GM18907 (cell line): ENCODE measurements around the gene FXYD1.

ENCODE experiments used
- ATAC-seq: cut with Tn5 transposase; IDR thresholded peaks from one replicate; pipeline ENCODE4 v1.9.1; 2021; ENCODE audit warnings: mild to moderate bottlenecking, moderate library complexity; ENCODE audit not compliant: unreplicated experiment

The FXYD1 gene

DNA sequence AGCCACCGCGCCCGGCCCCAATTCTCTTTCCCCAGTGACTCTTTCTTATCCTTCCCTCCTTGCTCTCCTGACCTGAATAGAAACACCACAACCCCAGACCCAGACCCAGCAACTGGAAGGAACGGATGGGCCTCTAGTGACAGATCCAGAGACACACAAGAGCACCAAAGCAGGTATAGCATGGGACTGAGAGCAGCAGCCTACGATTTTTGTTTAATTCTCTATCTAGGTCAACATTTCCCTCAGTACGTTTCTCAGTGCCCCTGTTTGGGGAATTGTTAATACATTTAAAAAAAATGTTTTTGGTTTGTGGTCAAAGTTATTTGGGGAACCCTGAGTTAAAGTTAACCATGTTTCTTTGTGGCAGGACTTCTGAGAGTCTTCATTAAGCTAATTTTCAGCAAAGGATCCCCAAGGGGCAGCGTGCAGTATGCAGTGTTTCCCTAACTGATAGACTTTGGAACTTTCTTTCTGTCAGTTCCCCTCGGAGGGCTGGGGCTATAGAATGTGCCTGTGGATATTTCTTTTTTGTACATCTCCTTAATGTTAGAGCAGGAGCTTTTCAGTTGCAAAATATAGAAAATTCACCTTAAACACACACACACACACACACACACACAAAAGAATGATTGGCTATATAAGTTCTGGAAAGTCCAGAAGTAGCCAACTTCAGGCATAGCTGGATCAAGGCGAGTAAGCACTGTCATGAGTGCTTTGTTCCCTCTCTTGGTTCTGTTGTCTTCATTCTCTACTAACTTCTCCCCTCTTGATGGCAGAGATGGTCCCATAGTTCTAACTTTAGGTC lies 22.2 kb downstream of the FXYD1 start:
- ATAC-seq, result no peak

DNA sequence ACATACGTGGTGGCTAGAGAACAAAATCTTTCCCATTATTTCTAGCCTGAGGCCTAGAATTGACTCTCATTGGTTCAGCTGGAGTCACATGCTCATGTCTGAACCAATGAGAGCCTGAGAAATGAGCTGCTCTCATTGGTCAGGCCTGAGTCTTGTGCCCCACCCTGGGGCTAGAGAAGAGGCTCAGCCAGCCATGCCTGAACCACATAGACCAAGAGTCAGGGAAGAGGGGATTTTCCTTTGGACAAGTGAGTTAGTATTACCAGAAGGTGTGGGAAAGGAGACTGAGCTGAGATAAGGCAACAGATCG lies 22.8 kb downstream of the FXYD1 start:
- no peak for ATAC-seq

GRCh38 chr19:35162471-35163326 lies 24.1 kb downstream of the FXYD1 start:
- no peak for ATAC-seq

- ATAC-seq, result no peak
Measured at GRCh38 chr19:35164418-35164817, 25.8 kb downstream of the FXYD1 start.

- no peak for ATAC-seq
Measured at GRCh38 chr19:35165200-35166058, 26.8 kb downstream of the FXYD1 start.

- ATAC-seq, result no peak
Measured at GRCh38 chr19:35166100-35167063, 27.8 kb downstream of the FXYD1 start.

DNA sequence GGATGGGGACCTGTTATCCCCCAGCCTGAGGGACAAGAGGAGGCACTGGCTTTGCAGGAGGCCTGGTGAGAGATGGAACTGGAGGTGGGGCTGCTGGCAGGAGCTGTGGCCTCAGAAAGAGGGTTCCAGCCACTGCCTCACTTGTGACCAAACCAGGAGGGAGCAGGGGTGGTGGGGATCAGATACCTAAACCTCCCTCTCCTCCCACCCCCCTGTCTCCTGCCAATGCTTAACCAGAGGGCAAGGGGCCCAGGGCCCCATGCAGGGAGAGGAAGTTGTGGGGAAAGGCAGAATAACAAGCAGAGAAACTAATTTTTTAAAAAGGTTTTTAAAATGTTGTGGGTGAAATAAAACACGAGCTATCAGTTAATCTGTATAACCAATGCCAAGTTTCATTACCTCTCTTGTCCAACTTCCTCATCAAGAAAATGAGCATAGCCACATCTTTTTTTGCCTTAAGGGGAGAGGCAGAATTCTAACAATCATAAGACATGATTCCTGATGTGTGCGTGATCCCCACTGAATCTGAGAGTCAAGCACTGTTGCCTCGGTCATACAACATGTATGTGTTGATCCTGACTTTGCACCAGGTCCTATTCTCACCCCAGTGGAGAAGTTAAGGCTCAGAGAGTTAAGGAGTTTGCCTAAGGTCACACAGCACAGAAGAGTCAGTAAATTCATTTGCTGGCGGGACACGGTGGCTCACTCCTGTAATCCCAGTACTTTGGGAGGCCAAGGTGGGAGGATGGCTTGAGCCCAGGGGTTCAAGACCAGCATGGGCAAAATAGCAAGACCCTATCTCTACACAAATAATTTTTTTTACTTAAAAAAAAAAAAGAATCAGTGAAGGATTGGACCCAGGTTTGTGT lies 28.9 kb downstream of the FXYD1 start:
- ATAC-seq, result no peak

GRCh38 chr19:35168196-35168595 lies 29.6 kb downstream of the FXYD1 start:
- ATAC-seq, result no peak

GRCh38 chr19:35169221-35169995 lies 30.8 kb downstream of the FXYD1 start:
- ATAC-seq, result no peak

GRCh38 chr19:35170359-35171061 lies 31.9 kb downstream of the FXYD1 start:
- ATAC-seq, result no peak

DNA sequence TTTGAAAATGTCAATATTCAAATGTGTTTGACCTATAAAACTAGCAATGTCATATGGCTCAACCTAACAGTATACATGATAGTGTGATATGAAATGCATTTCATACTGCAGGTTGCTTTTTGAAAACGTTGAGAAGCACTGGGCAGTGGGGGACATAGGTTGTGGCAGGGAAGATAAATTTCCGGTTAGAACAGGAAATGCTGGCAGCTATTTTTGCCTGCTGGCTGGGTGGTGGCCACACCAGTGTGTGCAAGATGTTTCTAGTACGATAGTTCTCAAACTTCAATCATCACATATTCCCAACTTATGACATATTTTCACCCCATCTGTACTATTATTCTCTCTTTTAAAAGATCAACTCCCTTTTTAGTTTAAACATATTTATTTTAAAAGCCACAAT lies 33.1 kb downstream of the FXYD1 start:
- ATAC-seq, result no peak

DNA sequence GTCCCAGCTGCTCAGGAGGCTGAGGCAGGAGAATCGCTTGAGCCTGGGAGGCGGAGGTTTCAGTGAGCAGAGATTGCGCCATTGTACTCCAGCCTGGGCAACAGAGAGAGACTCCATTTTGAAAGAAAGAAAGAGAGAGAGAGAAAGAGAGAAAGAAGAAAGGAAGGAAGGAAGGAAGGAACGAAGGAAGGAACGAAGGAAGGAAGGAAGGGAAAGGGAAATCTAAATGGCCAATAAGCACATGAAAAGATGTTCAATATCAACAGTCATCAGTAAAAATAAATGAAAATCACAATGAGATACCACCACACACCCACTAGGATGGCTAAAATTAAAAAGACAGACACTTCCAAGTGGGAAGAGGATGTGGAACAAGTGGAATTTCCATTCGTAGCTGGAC lies 35.6 kb downstream of the FXYD1 start:
- no peak for ATAC-seq

DNA sequence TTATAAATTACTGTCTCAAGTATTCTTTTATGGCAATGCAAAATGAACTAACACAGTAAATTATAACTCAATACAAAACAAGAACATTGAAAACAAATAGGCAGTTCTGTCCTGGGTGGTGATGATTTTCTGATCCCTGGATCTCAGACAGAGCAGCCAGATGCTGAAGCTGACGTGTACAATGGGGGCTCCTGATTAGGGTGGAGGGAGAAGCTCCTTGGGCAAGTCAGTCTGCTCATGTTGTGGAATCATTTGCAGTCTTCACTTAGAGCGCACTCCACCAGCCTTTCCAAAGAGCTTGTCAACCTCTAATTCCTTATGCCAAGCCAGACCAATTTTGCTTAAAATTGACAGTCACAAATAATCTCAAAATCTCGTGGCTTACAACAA lies 37.6 kb downstream of the FXYD1 start:
- ATAC-seq, result no peak

DNA sequence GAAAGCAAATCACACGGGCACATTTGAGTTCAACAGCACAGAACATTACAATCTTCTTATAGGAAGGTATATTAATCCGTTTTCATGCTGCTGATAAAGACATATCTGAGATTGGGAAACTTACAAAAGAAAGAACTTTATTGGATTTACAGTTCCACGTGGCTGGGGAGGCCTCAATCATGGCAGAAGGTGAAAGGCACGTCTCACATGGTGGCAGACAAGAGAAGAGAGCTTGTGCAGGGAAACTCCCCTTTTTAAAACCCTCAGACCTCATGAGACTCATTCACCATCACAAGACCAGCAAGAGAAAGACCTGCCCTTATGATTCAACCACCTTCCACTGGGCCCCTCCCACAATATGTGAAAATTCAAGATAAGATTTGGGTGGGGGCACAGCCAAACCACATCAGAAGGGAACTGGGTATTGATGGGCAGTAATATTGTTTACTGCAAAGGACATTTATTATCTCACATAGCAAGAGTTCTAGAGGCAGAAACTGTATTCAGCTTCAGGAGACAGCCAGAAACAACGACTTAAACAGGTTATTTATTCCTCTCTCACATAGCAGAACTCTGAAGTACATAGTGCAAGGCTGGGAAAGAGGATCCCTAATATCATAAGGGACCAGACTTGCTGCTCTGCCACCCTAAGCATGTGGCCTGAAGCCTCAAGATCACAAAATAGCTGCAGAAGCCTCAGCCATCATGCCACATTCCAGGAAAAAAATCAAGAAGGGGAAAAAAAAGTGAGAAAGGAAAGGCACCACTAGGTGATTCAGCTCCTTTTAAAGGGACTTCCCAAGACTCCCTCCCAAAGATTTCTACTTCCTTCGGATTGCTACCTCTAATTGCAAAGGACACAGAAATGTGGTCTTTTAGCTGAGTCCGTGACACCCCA lies 39.0 kb downstream of the FXYD1 start:
- ATAC-seq, result no peak

- ATAC-seq, result no peak
Measured at GRCh38 chr19:35178701-35179100, 40.1 kb downstream of the FXYD1 start.

- no peak for ATAC-seq
Measured at GRCh38 chr19:35179830-35180229, 41.2 kb downstream of the FXYD1 start.

GRCh38 chr19:35181387-35181786 lies 42.8 kb downstream of the FXYD1 start:
- ATAC-seq, result no peak
